ENCODE results near the gene BLTP3B. TPM values are rescaled to one million over a fixed set of nuclear protein-coding genes. Genes with fewer than 3 reads are reported as not detected.

BLTP3B gene
- total and polyA plus RNA-seq, 4 donors = 11.0 to 36.8 (median 18.6) TPM

DNA sequence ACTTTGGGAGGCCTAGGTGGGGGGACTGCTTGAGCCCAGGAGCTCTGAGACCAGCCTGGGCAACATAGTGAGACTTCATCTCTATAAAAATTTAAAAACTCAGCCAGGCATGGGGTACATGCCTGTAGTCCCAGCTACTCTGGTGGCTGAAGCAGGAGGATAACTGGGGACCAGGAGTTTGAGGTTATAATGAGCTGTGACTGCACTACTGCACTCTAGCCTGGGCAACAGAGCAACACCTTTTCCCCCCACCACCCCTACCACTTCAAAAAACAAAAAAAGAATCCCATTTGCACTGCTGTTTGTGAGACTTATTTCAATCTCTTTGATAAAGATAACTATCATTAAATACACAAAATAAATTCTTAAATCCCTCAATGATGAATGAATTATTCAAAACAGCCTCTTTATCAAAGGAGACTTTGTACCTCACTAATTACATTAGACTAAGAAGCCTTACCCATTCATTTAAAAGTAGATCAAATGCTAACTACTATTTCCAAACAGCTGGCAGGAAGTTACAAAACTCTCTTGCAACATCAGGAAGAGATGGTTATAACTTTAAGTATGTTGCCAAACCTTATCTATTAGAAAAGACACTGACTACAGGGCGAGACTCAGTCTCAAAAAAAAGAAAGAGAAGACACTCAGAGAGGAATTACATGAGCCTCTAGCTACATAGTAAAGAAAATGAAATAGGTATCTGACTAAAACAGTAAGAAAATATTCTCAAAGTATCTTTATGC, 14.7 kb downstream of the BLTP3B start:
- TF ChIP-seq, protein P1, sequence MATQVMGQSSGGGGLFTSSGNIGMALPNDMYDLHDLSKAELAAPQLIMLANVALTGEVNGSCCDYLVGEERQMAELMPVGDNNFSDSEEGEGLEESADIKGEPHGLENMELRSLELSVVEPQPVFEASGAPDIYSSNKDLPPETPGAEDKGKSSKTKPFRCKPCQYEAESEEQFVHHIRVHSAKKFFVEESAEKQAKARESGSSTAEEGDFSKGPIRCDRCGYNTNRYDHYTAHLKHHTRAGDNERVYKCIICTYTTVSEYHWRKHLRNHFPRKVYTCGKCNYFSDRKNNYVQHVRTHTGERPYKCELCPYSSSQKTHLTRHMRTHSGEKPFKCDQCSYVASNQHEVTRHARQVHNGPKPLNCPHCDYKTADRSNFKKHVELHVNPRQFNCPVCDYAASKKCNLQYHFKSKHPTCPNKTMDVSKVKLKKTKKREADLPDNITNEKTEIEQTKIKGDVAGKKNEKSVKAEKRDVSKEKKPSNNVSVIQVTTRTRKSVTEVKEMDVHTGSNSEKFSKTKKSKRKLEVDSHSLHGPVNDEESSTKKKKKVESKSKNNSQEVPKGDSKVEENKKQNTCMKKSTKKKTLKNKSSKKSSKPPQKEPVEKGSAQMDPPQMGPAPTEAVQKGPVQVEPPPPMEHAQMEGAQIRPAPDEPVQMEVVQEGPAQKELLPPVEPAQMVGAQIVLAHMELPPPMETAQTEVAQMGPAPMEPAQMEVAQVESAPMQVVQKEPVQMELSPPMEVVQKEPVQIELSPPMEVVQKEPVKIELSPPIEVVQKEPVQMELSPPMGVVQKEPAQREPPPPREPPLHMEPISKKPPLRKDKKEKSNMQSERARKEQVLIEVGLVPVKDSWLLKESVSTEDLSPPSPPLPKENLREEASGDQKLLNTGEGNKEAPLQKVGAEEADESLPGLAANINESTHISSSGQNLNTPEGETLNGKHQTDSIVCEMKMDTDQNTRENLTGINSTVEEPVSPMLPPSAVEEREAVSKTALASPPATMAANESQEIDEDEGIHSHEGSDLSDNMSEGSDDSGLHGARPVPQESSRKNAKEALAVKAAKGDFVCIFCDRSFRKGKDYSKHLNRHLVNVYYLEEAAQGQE (IDR thresholded peaks at IDR 0.05) = no peak
- TF ChIP-seq RXRA (IDR thresholded peaks at IDR 0.05) (peak; percentile 46 to 48), RAD21 (IDR thresholded peaks at IDR 0.05) (no peak), JUND (IDR thresholded peaks at IDR 0.05) (peak; percentile 18 to 40), FOXA1 (IDR thresholded peaks at IDR 0.05) (no peak), GABPA (IDR thresholded peaks at IDR 0.05 in 1 of 2, conservative IDR thresholded peaks at IDR 0.05 in 1 of 2) (peak; percentile 34 to 78), HNF4G (IDR thresholded peaks at IDR 0.05) (peak; percentile 28), FOXA2 (IDR thresholded peaks at IDR 0.05) (no peak), HNF4A (conservative IDR thresholded peaks at IDR 0.05) (peak; percentile 53 to 59), NR2F2 (IDR thresholded peaks at IDR 0.05) (no peak), TAF1 (conservative IDR thresholded peaks at IDR 0.05) (no peak), EGR1 (IDR thresholded peaks at IDR 0.05; ENCODE audit: low read depth in 2 of 2) (no peak), YY1 (IDR thresholded peaks at IDR 0.05) (peak; percentile 48), SP1 (IDR thresholded peaks at IDR 0.05) (peak; percentile 6)
- TF ChIP-seq, protein P2, sequence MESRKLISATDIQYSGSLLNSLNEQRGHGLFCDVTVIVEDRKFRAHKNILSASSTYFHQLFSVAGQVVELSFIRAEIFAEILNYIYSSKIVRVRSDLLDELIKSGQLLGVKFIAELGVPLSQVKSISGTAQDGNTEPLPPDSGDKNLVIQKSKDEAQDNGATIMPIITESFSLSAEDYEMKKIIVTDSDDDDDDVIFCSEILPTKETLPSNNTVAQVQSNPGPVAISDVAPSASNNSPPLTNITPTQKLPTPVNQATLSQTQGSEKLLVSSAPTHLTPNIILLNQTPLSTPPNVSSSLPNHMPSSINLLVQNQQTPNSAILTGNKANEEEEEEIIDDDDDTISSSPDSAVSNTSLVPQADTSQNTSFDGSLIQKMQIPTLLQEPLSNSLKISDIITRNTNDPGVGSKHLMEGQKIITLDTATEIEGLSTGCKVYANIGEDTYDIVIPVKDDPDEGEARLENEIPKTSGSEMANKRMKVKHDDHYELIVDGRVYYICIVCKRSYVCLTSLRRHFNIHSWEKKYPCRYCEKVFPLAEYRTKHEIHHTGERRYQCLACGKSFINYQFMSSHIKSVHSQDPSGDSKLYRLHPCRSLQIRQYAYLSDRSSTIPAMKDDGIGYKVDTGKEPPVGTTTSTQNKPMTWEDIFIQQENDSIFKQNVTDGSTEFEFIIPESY (IDR thresholded peaks at IDR 0.05) = no peak
- TF ChIP-seq, protein P3, sequence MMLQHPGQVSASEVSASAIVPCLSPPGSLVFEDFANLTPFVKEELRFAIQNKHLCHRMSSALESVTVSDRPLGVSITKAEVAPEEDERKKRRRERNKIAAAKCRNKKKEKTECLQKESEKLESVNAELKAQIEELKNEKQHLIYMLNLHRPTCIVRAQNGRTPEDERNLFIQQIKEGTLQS (IDR thresholded peaks at IDR 0.05) = no peak
- TF ChIP-seq, protein P4, sequence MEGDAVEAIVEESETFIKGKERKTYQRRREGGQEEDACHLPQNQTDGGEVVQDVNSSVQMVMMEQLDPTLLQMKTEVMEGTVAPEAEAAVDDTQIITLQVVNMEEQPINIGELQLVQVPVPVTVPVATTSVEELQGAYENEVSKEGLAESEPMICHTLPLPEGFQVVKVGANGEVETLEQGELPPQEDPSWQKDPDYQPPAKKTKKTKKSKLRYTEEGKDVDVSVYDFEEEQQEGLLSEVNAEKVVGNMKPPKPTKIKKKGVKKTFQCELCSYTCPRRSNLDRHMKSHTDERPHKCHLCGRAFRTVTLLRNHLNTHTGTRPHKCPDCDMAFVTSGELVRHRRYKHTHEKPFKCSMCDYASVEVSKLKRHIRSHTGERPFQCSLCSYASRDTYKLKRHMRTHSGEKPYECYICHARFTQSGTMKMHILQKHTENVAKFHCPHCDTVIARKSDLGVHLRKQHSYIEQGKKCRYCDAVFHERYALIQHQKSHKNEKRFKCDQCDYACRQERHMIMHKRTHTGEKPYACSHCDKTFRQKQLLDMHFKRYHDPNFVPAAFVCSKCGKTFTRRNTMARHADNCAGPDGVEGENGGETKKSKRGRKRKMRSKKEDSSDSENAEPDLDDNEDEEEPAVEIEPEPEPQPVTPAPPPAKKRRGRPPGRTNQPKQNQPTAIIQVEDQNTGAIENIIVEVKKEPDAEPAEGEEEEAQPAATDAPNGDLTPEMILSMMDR (IDR thresholded peaks at IDR 0.05; ENCODE audit: low read depth, low read length, missing input control) = no peak
- TF ChIP-seq, protein P5, sequence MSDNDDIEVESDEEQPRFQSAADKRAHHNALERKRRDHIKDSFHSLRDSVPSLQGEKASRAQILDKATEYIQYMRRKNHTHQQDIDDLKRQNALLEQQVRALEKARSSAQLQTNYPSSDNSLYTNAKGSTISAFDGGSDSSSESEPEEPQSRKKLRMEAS (IDR thresholded peaks at IDR 0.05) = peak; percentile 32
- no peak overlapping the region for H3K9ac ChIP-seq (ENCODE audit: low read depth in 1 of 2, low read length in 2 of 2)
- no peaks in the 10 kb centered on the region for H3K9me3 ChIP-seq (ENCODE audit: control insufficient read depth in 4 of 4, low read length in 3 of 4)
- no peaks in the 10 kb centered on the region for H3K36me3 ChIP-seq (ENCODE audit: control insufficient read depth in 4 of 4, insufficient read depth in 3 of 4, low read depth in 1 of 4, low read length in 3 of 4)
- H3K27ac ChIP-seq (ENCODE audit: low read depth in 1 of 2, low read length in 2 of 2) = peak overlapping the region; percentile 47 to 66
- no peaks in the 10 kb centered on the region for H3K27me3 ChIP-seq (ENCODE audit: control insufficient read depth in 4 of 4, insufficient read depth in 4 of 4, low read length in 3 of 4)
- peaks cover 13 to 25% (median 20%) of the 10 kb centered on the region in 4 donors for H3K4me1 ChIP-seq (ENCODE audit: control insufficient read depth in 4 of 4, insufficient read depth in 4 of 4, low read length in 3 of 4)
- DNase-seq (ENCODE audit: low spot score) = no peak
- 4% methylated on average over 1 of the region's 1 CpG for WGBS
- no peak overlapping the region for H3K4me3 ChIP-seq (ENCODE audit: low read depth in 1 of 3, low read length in 3 of 3)

Measured in liver (tissue), 9 donors.